H1 (cell line): Measurements from ENCODE around the gene CLCA4. TPM values are rescaled to one million over a fixed set of nuclear protein-coding genes. Genes with fewer than 3 reads are reported as not detected.

Experiments
- POLR2A ChIP-seq, 2 experiments: IDR thresholded peaks; 1 replicate in 1 of 2; 2 replicates in 1 of 2; pipeline ENCODE4 v1.6.1; 2011; ENCODE audit warnings: low read depth in 2 of 2, low read length in 2 of 2, mild to moderate bottlenecking in 2 of 2; ENCODE audit errors: control extremely low read depth in 1 of 2
- SRF ChIP-seq: IDR thresholded peaks from 2 replicates; pipeline ENCODE4 v1.6.1; 2011; ENCODE audit warnings: mild to moderate bottlenecking, low read depth, low read length, moderate library complexity
- TAF7 ChIP-seq: optimal IDR thresholded peaks from 2 replicates; pipeline ENCODE3; 2011; ENCODE audit warnings: low read depth, mild to moderate bottlenecking, inconsistent platforms, low read length, moderate library complexity, borderline replicate concordance
- polyA plus RNA-seq, 7 experiments: library from polyadenylated mRNA; depleted of rRNA in 3 of 7; stranded (reverse) in 5 of 7; unstranded in 2 of 7; fragments of >200 nt in 5 of 7; fragments of 200-250 nt in 2 of 7; gene quantifications; 1 replicate in 5 of 7; 2 replicates in 1 of 7; 4 replicates in 1 of 7; pipeline versions ENCODE4 v1.2.1 to v1.2.3, GENCODE V29; 2011 to 2013; ENCODE audit warnings: missing spikeins in 2 of 7, mixed read lengths in 2 of 7
- total RNA-seq: library from RNA; stranded (reverse); fragmentation: NEBNext Ultra II Directional; extraction: Animal tissue kit (Norgen Biotek cat#: 25700); gene quantifications from 2 replicates; pipeline ENCODE4 v1.2.1, GENCODE V29; 2021

The CLCA4 gene
- total and polyA plus RNA-seq, 2 of the 8 experiments (the other 6 are each of a cell fraction or from before 2014, with no cell fraction given) = not detected

GRCh38 chr1:86551305-86551704, 4.4 kb downstream of the CLCA4 start (continued):
- TF ChIP-seq SRF = no peak
- TF ChIP-seq TAF7 = no peak
- no peak for TF ChIP-seq POLR2A (IDR thresholded peaks at IDR 0.05; ENCODE audit: control extremely low read depth in 1 of 2, low read depth in 2 of 2, low read length in 2 of 2)
